IPS DF 19.7 (cell line): Measurements from ENCODE around the gene CCER1.
"Not testable (repeated sequence)": the region's sequence is repeated elsewhere in the genome, so short reads cannot be mapped to it uniquely, and the experiment has no call there.

Experiments
- DNase-seq: peaks from one replicate; pipeline ENCODE4 v3.0.0-alpha.2; 2013; ENCODE audit warnings: low read depth, low spot score

The CCER1 gene, protein sequence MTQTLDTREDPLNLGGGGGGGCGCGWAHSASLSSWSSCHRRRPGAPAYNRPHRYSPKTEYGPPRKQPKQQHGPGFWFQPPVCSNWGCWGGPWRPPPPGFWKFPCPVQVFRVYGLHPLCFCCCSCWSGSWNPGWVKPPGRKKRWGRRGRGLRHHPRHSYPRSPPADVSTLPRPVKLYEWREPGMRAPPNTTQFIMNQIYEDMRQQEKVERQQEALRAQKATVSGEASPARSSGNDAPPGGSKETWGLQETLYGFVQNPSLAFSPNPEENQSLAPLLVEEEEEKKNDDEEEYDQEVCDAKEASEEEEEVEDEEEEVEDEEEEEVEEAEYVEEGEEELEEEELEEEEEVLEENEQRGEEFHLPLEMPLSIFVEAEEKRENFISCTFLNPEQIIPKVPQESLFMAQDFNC

DNA sequence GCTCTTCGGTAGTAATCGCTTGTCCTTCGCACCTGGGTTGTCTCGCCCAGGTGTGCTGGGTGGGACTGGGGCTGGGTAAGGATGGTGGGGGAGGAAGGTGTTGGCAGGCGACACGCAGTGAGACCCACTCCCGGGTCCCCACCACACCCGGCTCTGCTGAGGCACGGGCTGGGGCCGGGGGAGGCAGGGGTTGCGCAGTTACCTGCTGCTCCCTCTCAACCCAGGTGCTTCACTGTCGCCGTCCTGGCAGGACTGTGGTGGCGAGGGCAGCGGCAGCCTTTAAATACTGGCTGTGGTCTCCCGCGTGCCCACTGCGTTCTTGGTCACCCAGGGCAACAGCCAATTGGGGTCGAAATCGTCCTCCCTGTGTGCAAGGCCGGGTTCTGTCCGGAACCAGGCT, at the start of gene CCER1:
Gene CCER1 (minus strand): TSS at position 256 of the 400 bp plus-strand sequence. CDS start 434 bp downstream, outside the sequence.
- no peak for DNase-seq

DNA sequence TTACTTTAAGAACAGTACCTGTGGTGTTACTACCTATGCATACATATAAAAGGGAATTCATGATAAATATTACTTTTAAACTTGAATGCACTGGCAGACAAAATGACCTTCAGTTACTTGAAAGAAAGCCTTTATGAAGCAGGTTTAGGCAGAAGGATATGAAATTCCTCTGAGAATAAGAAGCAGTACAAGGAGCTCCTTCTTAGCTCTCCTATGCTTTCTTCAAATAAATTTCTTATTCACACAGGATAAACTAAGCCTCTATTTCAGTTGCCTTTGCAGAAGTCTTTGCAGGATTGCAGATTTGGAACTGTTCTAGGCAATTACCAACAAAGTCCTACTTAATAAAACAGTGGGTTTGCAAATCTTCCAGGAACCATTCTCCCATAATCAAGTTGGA, 48.8 kb upstream of the CCER1 start:
- DNase-seq: no peak

DNA sequence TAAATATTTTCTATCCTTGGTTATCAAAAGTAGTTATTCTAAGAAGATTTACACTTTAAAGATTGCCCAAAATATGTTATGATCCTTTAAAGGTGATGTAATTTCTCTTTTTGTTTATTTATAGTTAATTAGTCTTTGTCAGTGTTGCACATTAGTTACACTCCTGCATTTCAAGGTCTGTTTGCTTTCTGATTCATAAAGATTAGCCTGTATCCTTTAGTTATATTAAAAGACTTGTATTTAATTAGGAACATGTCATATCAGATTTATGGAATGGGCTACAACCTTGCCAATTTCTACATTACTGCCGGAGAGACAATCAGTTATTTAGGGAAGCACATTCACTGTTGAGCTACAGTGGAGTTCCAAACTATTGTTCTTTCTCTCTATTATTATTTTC, 46.3 kb upstream of the CCER1 start:
- no peak for DNase-seq

DNA sequence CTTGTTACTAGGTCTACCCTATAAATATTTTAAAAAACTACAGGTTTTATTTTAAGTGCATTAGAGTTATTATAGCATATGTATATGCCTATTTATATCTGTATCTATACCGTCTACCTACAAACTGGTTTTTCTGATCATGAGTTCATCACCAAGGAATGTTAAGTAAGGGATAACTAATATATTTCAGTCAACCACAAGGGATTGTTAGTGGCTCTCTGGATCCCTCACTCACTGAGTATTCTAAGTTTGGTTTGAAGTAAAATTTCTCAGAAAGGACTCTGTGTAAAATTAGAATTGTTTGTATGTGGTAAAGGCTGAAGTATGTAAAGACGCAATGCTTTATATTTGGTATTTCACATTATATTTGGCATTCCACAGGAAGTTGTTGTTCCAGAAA, 45.0 kb upstream of the CCER1 start:
- no peak for DNase-seq

DNA sequence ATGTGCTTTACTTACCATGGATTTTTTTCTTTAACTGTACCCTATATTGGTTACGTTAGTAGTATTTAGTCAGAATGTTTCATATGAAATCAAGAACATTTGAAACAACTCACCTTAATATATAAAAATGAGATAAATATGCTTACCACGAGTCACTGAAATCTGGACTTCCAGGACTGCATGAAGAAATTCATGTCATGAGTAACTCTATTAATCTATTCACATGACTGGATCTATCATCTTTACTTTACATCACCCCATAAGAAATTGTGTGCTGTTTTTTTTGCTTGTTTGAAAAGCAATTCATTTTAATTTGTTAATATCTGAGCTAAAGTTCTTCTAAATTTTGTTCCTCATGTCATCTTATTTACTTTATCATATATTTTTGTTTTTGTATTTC, 44.6 kb upstream of the CCER1 start:
- DNase-seq: no peak

DNA sequence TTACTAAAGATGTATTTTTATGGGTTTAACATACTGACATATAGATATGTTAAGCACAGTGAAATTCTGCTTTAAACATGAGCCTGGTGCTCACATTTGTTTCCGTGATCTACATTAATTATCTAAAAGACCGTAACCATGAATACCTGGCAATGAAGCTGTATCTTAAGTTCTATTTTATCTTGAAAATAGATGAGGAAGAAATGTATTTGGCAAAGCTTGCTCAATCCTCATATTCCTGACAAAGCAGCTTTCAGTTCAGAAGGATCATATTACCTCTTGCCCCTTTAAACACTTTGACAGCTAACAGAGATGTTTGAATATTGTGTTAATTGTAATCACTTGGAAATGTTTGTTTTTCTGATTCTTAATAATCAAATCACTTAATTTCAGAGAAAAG, 40.0 kb upstream of the CCER1 start:
- DNase-seq: no peak

DNA sequence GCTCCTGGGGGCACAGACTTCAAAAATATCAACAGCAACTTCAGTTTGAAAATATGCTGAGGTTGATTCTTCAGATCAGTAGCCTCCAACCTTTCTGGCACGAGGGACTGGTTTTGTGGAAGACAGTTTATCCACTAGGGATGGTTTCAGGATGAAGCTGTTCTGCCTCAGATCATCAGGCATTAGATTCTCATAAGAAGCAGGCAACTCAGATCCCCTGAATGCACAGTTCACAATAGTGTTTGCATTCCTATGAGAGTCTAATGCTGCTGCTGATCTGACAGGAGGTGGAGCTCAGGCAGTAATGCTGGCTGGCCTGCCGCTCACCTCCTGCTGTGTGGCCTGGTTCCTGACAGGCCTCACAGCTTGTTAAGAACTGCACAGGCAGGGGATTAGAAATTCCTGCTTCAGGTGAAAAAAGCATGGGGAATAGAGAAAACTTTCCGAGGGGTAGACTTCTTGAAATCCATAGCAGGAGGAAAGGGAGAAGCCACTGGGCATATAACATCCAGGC, 37.0 kb upstream of the CCER1 start:
- no peak for DNase-seq

DNA sequence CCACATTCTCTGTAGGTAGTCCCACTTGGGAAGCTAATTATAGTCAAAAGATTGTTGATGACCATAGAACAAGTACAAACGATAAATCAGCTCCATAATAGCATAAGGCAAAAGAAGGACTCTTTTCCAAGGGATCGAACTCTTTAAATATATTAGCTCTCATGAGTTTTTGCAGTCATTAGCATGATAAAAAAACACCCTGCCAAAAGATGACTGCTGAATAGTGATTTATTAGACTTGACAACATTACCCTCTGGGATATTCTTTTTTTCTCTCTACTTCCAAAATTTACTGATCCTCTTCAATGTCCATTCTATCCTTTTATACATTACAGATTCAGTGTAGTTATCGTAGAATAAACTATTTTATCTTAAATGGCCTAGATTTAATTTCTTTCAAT, 35.6 kb upstream of the CCER1 start:
- no peak for DNase-seq

DNA sequence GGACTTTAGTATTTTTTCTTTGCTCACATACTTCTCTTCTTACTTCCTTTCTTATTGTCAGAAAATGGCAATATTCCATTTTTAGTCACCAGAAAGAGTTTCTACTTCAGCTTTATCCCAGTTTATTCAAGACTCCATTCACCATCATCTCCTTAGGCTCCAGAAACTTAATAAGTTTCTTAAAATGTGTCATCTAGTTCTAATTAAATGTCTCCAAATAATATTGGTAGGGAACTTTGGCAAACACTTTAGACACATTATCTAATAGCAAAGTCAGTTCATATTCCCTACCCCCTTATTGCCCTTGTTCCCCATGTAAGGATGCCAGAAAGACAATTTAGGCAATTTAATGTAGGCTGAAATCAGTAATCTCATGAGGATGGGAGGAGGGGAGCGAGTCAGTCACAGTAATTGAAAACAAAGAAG, 34.7 kb upstream of the CCER1 start:
- DNase-seq: no peak

DNA sequence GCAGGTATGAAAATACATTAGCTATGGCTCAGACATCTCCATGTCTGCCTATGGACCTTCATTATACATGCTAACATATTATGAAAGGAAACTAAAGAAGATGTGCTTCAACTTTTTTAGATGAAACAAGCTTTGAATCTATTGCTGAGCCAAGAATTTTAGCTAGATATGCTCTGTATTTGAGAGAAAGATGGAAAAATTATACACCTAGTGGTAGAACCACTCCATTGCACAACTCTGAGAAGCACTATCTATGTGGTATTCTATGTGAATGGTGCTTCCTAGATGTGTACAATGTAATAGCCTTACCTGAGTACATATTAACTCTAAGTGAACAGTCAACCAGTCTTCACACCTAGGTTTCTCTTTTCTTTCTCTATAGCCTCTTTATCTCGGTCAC, 32.5 kb upstream of the CCER1 start:
- DNase-seq: no peak

DNA sequence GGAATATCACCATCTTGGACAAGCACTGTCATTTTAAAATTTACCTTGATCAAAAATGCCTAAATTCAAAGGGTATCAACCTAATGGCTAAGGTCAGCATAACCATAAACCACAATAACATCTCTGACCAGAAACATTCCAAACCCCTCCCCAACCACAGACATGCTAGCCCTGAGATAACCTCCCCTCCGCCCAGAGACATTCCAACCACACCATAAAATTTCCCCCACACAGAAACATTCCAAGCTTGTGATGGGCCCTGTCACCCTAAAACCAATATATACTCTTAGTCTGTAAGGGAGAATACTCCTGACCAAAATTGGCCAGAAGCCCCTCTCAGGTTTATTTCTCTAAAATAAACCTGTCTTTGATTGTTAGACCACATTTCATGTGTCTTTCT, 32.1 kb upstream of the CCER1 start:
- no peak for DNase-seq

DNA sequence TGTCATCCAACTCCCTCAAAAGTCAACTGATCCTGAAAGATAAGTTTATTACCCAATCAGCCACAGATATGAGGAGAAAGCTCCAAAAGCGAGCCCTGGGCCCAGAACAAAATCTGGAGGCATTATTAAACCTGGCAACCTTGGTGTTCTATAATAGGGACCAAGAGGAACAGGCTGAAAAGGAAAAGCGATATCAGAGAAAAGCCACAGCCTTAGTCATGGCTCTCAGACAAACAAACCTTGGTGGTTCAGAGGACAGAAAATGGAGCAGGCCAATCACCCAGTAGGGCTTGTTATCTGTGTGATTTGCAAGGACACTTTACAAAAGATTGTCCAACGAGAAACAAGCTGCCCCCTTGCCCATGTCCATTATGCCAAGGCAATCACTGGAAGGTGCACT, 30.4 kb upstream of the CCER1 start:
- DNase-seq: not testable (repeated sequence)

DNA sequence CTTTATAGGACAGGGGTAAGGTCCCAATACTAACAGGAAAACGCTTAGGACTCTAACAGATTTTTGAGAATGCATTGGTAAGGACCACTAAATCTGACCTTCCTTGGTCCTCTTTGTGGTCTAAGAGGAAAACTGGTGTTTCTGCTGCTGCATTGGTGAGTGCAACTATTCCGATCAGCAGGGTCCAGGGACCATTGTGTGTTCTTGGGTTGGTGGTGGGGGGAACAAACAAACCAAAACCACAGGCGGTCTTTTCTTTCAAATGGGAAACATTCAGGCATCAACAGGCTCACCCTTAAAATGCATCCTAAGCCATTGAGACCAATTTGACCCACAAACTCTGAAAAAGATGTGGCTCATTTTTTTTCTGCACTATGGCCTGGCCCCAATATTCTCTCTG, 29.1 kb upstream of the CCER1 start:
- peak; percentile 33 for DNase-seq

DNA sequence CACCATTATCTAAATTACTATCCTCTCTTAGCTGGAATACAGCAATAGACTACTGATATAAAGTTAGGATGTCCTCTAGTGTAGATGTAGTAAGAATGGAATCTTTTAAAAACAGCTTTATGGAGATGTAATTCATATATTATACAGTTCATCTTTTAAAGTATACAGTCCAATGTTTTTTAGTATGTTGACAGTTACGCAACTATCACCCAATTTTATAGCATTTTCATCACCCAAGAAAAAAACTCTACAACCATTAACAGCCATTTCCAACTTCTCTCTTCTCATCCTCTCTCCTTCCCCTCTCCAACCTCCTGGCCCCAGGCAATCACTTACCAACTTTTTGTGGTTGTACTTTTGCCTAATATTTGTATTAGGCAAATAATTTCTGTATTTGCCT, 27.2 kb upstream of the CCER1 start:
- DNase-seq: no peak

DNA sequence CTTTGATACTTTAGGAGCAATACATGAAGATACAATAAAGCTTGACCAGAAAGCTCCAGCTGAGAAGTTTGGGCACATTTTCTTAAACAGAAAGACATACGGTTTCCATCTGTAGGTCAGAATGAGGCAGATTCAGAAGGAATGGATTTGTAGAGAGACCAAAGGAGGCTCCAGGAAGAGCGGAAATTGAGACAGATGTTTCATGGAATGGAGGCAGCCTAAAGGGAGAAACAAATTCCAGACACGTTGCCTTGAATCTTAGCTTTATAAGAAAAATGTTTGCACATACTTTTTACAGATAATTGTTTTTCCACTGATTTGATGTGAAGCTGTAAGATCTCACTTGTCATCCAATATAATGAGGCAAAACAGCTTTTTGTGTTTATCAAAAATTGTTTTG, 25.0 kb upstream of the CCER1 start:
- DNase-seq: no peak

DNA sequence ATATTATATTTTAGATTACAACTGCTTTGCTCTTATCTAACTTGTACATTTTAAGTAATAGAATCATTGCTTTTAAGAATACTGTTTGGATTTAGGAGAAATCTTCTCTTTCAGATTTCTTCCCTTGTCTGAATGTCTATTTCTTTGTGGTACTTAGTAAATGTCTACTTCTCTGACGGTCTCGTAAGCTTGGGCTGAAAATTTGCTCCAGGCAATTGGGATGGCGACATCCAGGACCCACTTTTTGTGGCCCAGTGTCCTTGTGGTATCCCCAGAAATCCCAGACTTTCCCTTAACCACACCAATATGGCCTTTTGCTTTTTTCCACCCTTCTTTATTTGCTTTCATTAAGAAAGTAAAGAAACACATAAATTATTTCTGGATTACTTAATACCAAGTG, 24.0 kb upstream of the CCER1 start:
- DNase-seq: no peak

DNA sequence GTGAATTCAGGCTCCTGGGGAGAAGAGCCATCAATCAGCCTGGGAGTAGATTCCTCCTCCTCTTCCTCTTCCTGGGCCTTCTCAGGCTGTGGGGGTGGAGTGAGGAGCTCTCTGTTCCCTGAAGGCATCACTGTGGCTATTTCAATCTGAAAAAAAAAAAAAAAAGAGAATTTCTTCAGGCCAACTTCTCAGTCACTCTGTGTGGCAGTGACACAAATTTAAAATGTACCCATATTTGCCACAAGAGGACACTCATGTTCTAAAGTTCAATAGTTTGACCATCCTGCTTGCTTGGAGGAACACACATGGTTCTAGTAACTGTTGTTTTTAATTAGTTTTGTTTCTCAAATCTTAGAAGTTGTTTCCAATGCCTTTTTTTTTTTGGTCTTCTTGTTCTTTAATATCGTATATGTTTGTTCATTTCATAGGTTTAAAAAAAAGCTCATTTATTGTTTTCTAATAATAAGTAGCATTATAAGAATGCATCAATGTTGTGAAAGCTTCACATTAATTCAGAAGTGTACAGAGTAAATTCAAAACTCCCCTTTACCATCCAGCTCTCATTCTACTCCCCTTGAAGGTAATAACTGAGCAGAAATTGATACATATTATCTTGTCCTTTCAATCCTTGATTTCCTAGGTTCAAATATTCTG, 23.3 kb upstream of the CCER1 start:
- no peak for DNase-seq

DNA sequence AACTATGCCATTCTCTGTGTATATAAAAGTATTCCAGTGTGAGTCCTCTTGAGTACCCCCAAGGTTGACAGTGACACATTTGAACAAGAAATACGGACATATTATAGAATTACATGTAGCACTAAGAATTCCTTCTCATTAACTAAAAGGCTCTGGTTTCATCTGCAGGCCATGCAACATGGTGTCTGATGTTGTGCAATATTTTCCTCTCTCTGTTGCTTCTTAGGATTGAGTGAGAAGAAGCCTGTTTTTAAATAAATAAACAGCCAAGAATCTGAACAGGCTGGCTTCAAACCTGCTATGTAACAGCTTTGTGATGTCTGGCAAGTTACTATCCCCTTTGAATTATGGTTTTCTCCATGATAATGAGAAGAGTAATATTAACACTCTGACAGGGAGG, 22.2 kb upstream of the CCER1 start:
- no peak for DNase-seq

DNA sequence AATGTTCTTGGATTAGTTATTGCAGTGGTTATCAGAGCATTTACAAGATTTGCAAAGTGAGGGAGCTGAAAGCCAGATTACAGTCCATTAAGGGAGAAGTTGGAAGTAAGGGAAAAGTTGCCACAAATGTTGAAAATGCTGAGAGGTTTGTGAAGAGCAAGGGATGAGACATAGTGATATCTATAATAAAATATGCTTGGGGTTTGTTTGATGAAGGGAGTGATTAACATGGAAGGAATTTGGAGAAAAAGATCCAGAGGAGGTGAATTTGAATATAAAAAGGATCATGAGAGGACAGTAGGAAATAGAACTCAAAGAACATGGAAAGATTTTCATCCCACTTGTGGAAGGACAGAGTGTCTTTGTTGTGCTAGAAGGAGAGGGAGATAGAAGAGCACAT, 19.3 kb upstream of the CCER1 start:
- DNase-seq: no peak

DNA sequence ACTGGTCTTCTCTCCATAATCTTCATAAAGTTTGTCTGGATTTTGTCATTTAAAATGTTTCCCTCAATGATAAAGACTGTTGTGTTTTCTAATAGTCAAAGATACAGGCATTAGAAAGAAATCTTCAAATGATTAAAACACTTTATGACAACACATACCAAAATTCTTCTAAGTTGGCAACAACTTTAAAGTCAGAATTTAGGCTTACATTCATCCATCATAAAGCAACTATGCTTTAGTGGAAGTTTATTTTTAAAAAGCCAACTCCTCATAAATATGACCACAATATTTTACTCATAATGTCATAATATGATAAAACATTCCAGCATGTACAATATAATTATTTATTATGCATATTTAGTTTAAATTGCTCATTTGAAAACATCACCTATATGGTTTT, 17.2 kb upstream of the CCER1 start:
- no peak for DNase-seq

DNA sequence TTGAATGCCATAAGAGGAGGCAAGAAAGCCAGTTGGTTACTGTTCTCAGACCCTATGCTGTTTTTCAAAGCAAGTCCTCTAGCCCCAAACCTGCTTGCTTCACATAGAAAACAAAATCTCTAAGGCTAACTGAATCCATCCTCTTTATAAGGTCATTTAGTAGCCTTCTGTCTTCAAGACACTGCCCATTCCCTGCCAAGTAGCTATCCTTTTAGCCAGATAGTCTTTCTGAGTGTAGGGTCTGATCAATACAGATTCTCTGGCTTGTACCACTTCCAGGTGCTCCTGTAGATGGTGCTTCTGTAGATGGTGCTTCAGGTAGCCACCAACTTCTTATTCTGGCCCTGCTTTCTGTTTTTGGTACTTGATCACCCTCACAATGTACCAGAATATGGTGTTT, 15.9 kb upstream of the CCER1 start:
- no peak for DNase-seq

DNA sequence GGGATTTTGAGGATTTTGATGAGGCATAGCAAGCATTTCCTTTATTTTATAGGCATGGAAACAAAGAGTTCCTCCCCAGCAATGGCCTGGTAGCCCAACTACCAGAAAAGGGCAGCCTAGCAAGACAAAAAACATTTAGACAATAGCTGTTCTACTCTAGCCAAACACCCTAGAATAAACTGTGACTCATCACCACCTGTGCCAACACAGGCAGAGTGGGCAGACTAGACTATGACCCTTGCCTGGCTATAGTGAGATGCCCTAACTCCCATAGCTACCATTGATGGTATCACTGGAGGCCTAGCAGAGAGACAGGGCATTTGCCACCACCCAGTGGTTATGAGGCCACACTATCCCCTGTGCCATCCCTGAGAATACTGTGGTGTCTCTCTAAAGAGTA, 15.5 kb upstream of the CCER1 start:
- no peak for DNase-seq

DNA sequence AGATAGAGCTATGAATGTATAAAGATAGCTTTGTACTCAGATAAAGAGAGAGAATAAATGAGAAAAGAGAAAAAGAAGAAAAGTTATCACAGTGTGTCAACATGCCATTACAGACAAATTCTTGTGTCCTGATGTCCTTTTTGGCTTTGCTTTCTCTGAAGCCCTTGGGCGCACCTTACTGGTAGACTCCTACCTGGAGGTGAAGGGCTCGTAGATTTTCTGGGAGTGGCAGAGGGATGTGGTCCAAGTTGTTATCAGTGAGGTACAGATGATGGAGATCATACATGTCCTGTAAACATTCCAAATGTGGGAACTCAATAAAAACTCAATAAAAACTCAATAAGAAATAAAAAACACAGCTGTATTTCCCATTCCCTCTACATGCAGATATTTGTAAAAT, 14.9 kb upstream of the CCER1 start:
- no peak for DNase-seq
